HG02588 (cell line): ENCODE measurements around the gene CARMIL3.

ENCODE experiments used
- ATAC-seq: cut with Tn5 transposase; IDR thresholded peaks from one replicate; pipeline ENCODE4 v1.9.1; 2021; ENCODE audit warnings: mild to moderate bottlenecking, moderate library complexity; ENCODE audit not compliant: unreplicated experiment

CARMIL3 gene

GRCh38 chr14:24062216-24062980 is 10.6 kb downstream of the CARMIL3 start:
- no peak for ATAC-seq

- no peak for ATAC-seq
Measured at GRCh38 chr14:24063263-24063836, 11.5 kb downstream of the CARMIL3 start.

- no peak for ATAC-seq
Measured at GRCh38 chr14:24064091-24064795, 12.4 kb downstream of the CARMIL3 start.

- no peak for ATAC-seq
Measured at GRCh38 chr14:24064856-24065255, 13.0 kb downstream of the CARMIL3 start.

- ATAC-seq: no peak
Measured at GRCh38 chr14:24065408-24065807, 13.6 kb downstream of the CARMIL3 start.

- ATAC-seq: no peak
Measured at GRCh38 chr14:24066496-24067132, 14.8 kb downstream of the CARMIL3 start.

- ATAC-seq: no peak
Measured at GRCh38 chr14:24067133-24068082, 15.6 kb downstream of the CARMIL3 start.

- no peak for ATAC-seq
Measured at GRCh38 chr14:24068711-24069410, 17.1 kb downstream of the CARMIL3 start.

GRCh38 chr14:24069411-24069735 is 17.6 kb downstream of the CARMIL3 start:
- ATAC-seq: no peak

GRCh38 chr14:24070285-24071143 is 18.7 kb downstream of the CARMIL3 start:
- ATAC-seq: no peak

GRCh38 chr14:24071144-24071697 is 19.4 kb downstream of the CARMIL3 start, which contains the start of gene CPNE6:
CPNE6 (plus strand) TSS chr14:24071562; CDS start chr14:24072937, 1,375 bp downstream.
- no peak for ATAC-seq

- ATAC-seq: no peak
Measured at GRCh38 chr14:24071836-24072430, 20.1 kb downstream of the CARMIL3 start.

GRCh38 chr14:24072436-24072835 is 20.6 kb downstream of the CARMIL3 start:
- ATAC-seq: no peak

GRCh38 chr14:24072881-24073877 is 21.4 kb downstream of the CARMIL3 start:
- no peak for ATAC-seq

GRCh38 chr14:24074625-24075484 is 23.0 kb downstream of the CARMIL3 start:
- ATAC-seq: no peak
